Endothelial cell of umbilical vein (primary cell): ENCODE data around the gene TMEM184B. TPM values are rescaled to one million over a fixed set of nuclear protein-coding genes. Genes with fewer than 3 reads are reported as not detected.

Source experiments
- BruUV-seq: library from RNA; stranded (reverse); fragments of 400-500 nt; replicated peaks from 2 replicates; lab custom pipeline; 2021; lab: Mats Ljungman, UMichigan
- CTCF ChIA-PET: fragments of 300-600, 350-600 bp; sonication (Branson Sonifier 250); formaldehyde crosslinking; loops from one replicate; lab custom pipeline; 2021; ENCODE audit warnings: antibody characterized with exemption, inconsistent platforms; lab: Charles Lee
- POLR2A ChIA-PET: fragments of 300-600, 350-600 bp; sonication (Branson Sonifier 250); formaldehyde crosslinking; loops from one replicate; lab custom pipeline; 2021; ENCODE audit warnings: antibody characterized with exemption, inconsistent platforms; lab: Charles Lee
- DNase-seq: peaks from one replicate; pipeline ENCODE4 v3.0.0-alpha.2; 2011; ENCODE audit warnings: low read depth, low spot score
- FAIRE-seq: peaks from 2 replicates; lab custom pipeline; 2011; peaks lifted over from hg19 to GRCh38; lab: Jason Lieb, UNC
- H2AFZ ChIP-seq: 2 replicates; pipeline ENCODE4 v1.6.0; 2012; ENCODE audit warnings: low read depth, low read length, control low read depth, inconsistent platforms
- H3K27ac ChIP-seq: 2 replicates; pipeline ENCODE4 v1.5.1; 2011; ENCODE audit warnings: low read depth, mild to moderate bottlenecking, control low read depth, low read length, moderate library complexity; ENCODE audit not compliant: insufficient read depth
- H3K27me3 ChIP-seq, 2 experiments: 2 replicates each; pipeline versions ENCODE4 v1.6.0 to v1.6.1; 2011; ENCODE audit warnings: low read length in 2 of 2, mixed read lengths in 1 of 2; ENCODE audit not compliant: control insufficient read depth in 2 of 2, insufficient read depth in 2 of 2
- H3K36me3 ChIP-seq, 2 experiments: 2 replicates in 1 of 2; 3 replicates in 1 of 2; pipeline ENCODE4 v1.5.1; 2011; ENCODE audit warnings: low read length in 2 of 2, mild to moderate bottlenecking in 1 of 2, moderate library complexity in 1 of 2; ENCODE audit not compliant: control insufficient read depth in 2 of 2, insufficient read depth in 2 of 2; ENCODE audit errors: extremely low read depth in 1 of 2
- H3K4me1 ChIP-seq: 3 replicates; pipeline ENCODE4 v1.5.1; 2011; ENCODE audit warnings: mild to moderate bottlenecking, low read length; ENCODE audit not compliant: control insufficient read depth, insufficient read depth; ENCODE audit errors: extremely low read depth
- H3K4me2 ChIP-seq: 2 replicates; pipeline ENCODE4 v1.6.1; 2011; ENCODE audit warnings: low read length, control low read depth, mixed read lengths; ENCODE audit not compliant: insufficient read depth
- H3K4me3 ChIP-seq, 3 experiments: fragments of 200-600 bp in 1 of 3; sonication (generic), shearing (Covaris generic) in 1 of 3; replicated peaks in 1 of 3; 2 replicates each; pipeline ENCODE4 v1.5.1; 2011 to 2016; ENCODE audit warnings: control low read depth in 3 of 3, low read length in 3 of 3, mild to moderate bottlenecking in 2 of 3, inconsistent platforms in 1 of 3, low read depth in 1 of 3, moderate library complexity in 1 of 3; ENCODE audit not compliant: insufficient read depth in 1 of 3
- H3K79me2 ChIP-seq: 2 replicates; pipeline ENCODE4 v1.6.0; 2012; ENCODE audit warnings: low read length, inconsistent platforms; ENCODE audit not compliant: control insufficient read depth, insufficient read depth
- H3K9ac ChIP-seq: replicated peaks from 2 replicates; pipeline ENCODE3; 2011; ENCODE audit warnings: low read length, control low read depth; ENCODE audit not compliant: insufficient read depth; ENCODE audit errors: extremely low read depth
- H3K9me1 ChIP-seq: replicated peaks from 3 replicates; pipeline ENCODE4 v1.6.0; 2011; ENCODE audit warnings: mild to moderate bottlenecking, low read length; ENCODE audit not compliant: control insufficient read depth, insufficient read depth; ENCODE audit errors: extremely low read depth
- H3K9me3 ChIP-seq: replicated peaks from 2 replicates; pipeline ENCODE4 v1.5.1; 2012; ENCODE audit warnings: low read length, inconsistent platforms; ENCODE audit not compliant: control insufficient read depth, insufficient read depth
- H4K20me1 ChIP-seq: replicated peaks from 2 replicates; pipeline ENCODE3; 2011; ENCODE audit warnings: mild to moderate bottlenecking, low read length; ENCODE audit not compliant: control insufficient read depth, insufficient read depth; ENCODE audit errors: extremely low read depth
- CTCF ChIP-seq, 2 donors: IDR thresholded peaks; 1 replicate in 1 of 2; 2 replicates in 1 of 2; pipeline ENCODE4 v1.5.1; 2011; ENCODE audit warnings: low read length in 2 of 2, mild to moderate bottlenecking in 2 of 2, moderate library complexity in 2 of 2, control low read depth in 1 of 2, inconsistent platforms in 1 of 2, low read depth in 1 of 2; ENCODE audit not compliant: insufficient read depth in 1 of 2; ENCODE audit errors: extremely low read depth in 1 of 2
- EZH2 ChIP-seq: IDR thresholded peaks from 2 replicates; pipeline ENCODE4 v1.6.1; 2012; ENCODE audit warnings: borderline replicate concordance, low read depth, mild to moderate bottlenecking, moderate library complexity, low read length, inconsistent platforms; ENCODE audit not compliant: severe bottlenecking
- FOS ChIP-seq: IDR thresholded peaks from 2 replicates; pipeline ENCODE4 v1.6.1; 2011; ENCODE audit warnings: mild to moderate bottlenecking, low read length, moderate library complexity, borderline replicate concordance; ENCODE audit not compliant: insufficient read depth
- GATA2 ChIP-seq: IDR thresholded peaks from 2 replicates; pipeline ENCODE4 v1.7.0; 2011; ENCODE audit warnings: low read depth, mild to moderate bottlenecking, moderate library complexity, mixed read lengths, low read length; ENCODE audit not compliant: insufficient read length, insufficient read depth
- JUN ChIP-seq: IDR thresholded peaks from 2 replicates; pipeline ENCODE4 v1.6.1; 2011; ENCODE audit warnings: borderline replicate concordance, low read depth; ENCODE audit not compliant: insufficient read length, insufficient read depth
- MAX ChIP-seq: IDR thresholded peaks from 2 replicates; pipeline ENCODE4 v1.6.1; 2011; ENCODE audit not compliant: insufficient read depth, insufficient read length
- MYC ChIP-seq: IDR thresholded peaks from one replicate; pipeline ENCODE4 v1.6.1; 2011; ENCODE audit warnings: mild to moderate bottlenecking, low read depth, low read length
- POLR2A ChIP-seq: IDR thresholded peaks from 2 replicates; pipeline ENCODE4 v1.6.1; 2012; ENCODE audit warnings: low read depth, mild to moderate bottlenecking, control low read depth, low read length
- POLR2AphosphoS5 ChIP-seq: IDR thresholded peaks from 2 replicates; pipeline ENCODE4 v1.6.1; 2012; ENCODE audit warnings: low read depth, mild to moderate bottlenecking, control low read depth, low read length, moderate library complexity; ENCODE audit not compliant: insufficient read depth
- dilution Hi-C: fragments of 300-500 bp; cut with MboI; formaldehyde crosslinking; loops from one replicate; pipeline ENCODE4 v1.15.0; 2019; ENCODE audit warnings: low sequenced_read_pairs; ENCODE audit not compliant: extremely low pct_ligation_motif_present
- intact Hi-C: fragments of 100-400 bp; cut with micrococcal nuclease; formaldehyde crosslinking; loops from one replicate; pipeline ENCODE4 v1.10.0; 2022
- polyA plus RNA-seq, 4 experiments: library from polyadenylated mRNA; depleted of rRNA in 3 of 4; stranded (reverse) in 3 of 4; unstranded in 1 of 4; fragments of >200 nt; gene quantifications; 2 replicates each; pipeline versions ENCODE4 v1.2.1 to v1.2.3, GENCODE V29; 2011 to 2012; ENCODE audit warnings: missing spikeins in 1 of 4
- total RNA-seq: library from RNA; stranded (reverse); gene quantifications from 2 replicates; pipeline ENCODE4 v1.2.3, GENCODE V29; 2021

Gene TMEM184B
- total and polyA plus RNA-seq, 2 donors (not counting 3 experiments of a cell fraction or from before 2014, with no cell fraction given), result 72.5 to 96.6 TPM

- FAIRE-seq (no peak), DNase-seq (no peak)
- Histone ChIP-seq H3K4me2 (no peak overlapping the region), H4K20me1 (no peaks in the 10 kb centered on the region), H3K9ac (no peak overlapping the region), H3K36me3 (no peaks in the 10 kb centered on the region), H2AFZ (no peak overlapping the region), H3K27me3 (no peaks in the 10 kb centered on the region), H3K4me3 (no peak overlapping the region), H3K4me1 (peaks cover 53% of the 10 kb centered on the region), H3K9me3 (no peaks in the 10 kb centered on the region), H3K79me2 (no peaks in the 10 kb centered on the region), H3K9me1 (no peaks in the 10 kb centered on the region), H3K27ac (peak overlapping the region; percentile 99)
- intact Hi-C loops (no loop called here), dilution Hi-C loops (no loop called here)
- ChIA-PET POLR2A (interaction anchor here (2.5 kb wide), 1 partner anchor 29 kb away, joined by 10 read pairs; no protein-coding TSS in a partner anchor), CTCF (interaction anchor here (1.4 to 1.7 kb wide), 2 partner anchors 29 to 60 kb away, joined by 4 to 5 read pairs; no protein-coding TSS in a partner anchor)
- no TSS peak for BruUV-seq
- TF ChIP-seq CTCF (IDR thresholded peaks at IDR 0.05; ENCODE audit: extremely low read depth in 1 of 2, insufficient read depth in 1 of 2, low read depth in 1 of 2, low read length in 2 of 2) (no peak), GATA2 (no peak), JUN (no peak), MAX (no peak), FOS (no peak), MYC (no peak), POLR2A (no peak), EZH2 (no peak), POLR2AphosphoS5 (no peak)
These were observed 98.2 kb downstream of the TMEM184B start for GRCh38 chr22:38174626-38175025.
